A673 (cell line): Measurements from ENCODE around the gene KPNB1.

Source experiments
- CTCF ChIP-seq: fragments of 300-800, 200-600 bp; sonication (generic); conservative IDR thresholded peaks from 2 replicates; pipeline ENCODE4 v1.5.1; 2017; ENCODE audit warnings: low read depth, mild to moderate bottlenecking, antibody characterized with exemption, low read length, moderate library complexity, mixed read lengths
- EZH2 ChIP-seq: fragments of 200-600 bp; sonication (generic); IDR thresholded peaks from 2 replicates; pipeline ENCODE4 v1.6.1; 2017; ENCODE audit warnings: borderline replicate concordance, low read depth, mild to moderate bottlenecking, mixed read lengths, antibody characterized with exemption, low read length; ENCODE audit not compliant: poor library complexity, severe bottlenecking

GRCh38 chr17:47694581-47695428 is 45.1 kb downstream of the KPNB1 start:
- no peak for TF ChIP-seq CTCF
- no peak for TF ChIP-seq EZH2
